HCT116 (cell line): ENCODE measurements around the gene MGA. TPM values are rescaled to one million over a fixed set of nuclear protein-coding genes. Genes with fewer than 3 reads are reported as not detected.

ENCODE experiments used
- ATAC-seq: fragments of 200-7000 bp; cut with Tn5 transposase; 2 replicates; pipeline ENCODE4 v1.9.1; 2020; ENCODE audit warnings: mild to moderate bottlenecking, moderate library complexity
- BruUV-seq: library from RNA; stranded (reverse); fragments of 400-500 nt; replicated peaks from 2 replicates; lab custom pipeline; 2021; lab: Mats Ljungman, UMichigan
- CTCF ChIA-PET: fragments of 300-600 bp; sonication (Branson Sonifier 250); formaldehyde crosslinking; loops from one replicate; lab custom pipeline; 2021; ENCODE audit warnings: antibody characterized with exemption; lab: Charles Lee
- POLR2A ChIA-PET: fragments of 300-600, 350-600 bp; sonication (Branson Sonifier 250); formaldehyde crosslinking; loops from one replicate; lab custom pipeline; 2021; ENCODE audit warnings: antibody characterized with exemption; lab: Charles Lee
- RAD21 ChIA-PET, 2 experiments: fragments of 300-600 bp; sonication (Branson Sonifier 250); formaldehyde crosslinking; loops; one replicate each; lab custom pipeline; 2023; ENCODE audit warnings: low total read pairs in 2 of 2; ENCODE audit not compliant: uncharacterized antibody in 2 of 2, unreplicated experiment in 2 of 2, low non-redundant PET in 1 of 2; lab: Charles Lee
- DNase-seq: peaks from one replicate; pipeline ENCODE4 v3.0.0-alpha.2; 2010; ENCODE audit warnings: low read depth, low spot score
- H2AFZ ChIP-seq: fragments of 200-600 bp; shearing (Covaris generic), sonication (generic); 2 replicates; pipeline ENCODE4 v1.6.1; 2017; ENCODE audit warnings: low read depth, mixed run types, mixed read lengths, antibody characterized with exemption, low read length; ENCODE audit not compliant: poor library complexity, severe bottlenecking
- H3K27ac ChIP-seq: 2 replicates; pipeline ENCODE4 v1.5.1; 2012; ENCODE audit warnings: low read depth, low read length
- H3K27me3 ChIP-seq: fragments of 200-600 bp; sonication (generic); 2 replicates; pipeline ENCODE4 v1.6.1; 2016; ENCODE audit warnings: mixed run types, low read length, mixed read lengths; ENCODE audit not compliant: insufficient read depth
- H3K36me3 ChIP-seq, 2 experiments: fragments of 200-500 bp in 1 of 2; fragments of 200-600 bp in 1 of 2; sonication (Bioruptor generic) in 1 of 2; sonication (generic) in 1 of 2; 2 replicates each; pipeline versions ENCODE4 v1.5.1 to v1.6.1; 2014 to 2016; ENCODE audit warnings: low read length in 2 of 2, inconsistent platforms in 1 of 2, mixed read lengths in 1 of 2, mixed run types in 1 of 2; ENCODE audit not compliant: insufficient read depth in 2 of 2, control insufficient read depth in 1 of 2
- H3K4me1 ChIP-seq, 2 experiments: fragments of 200-600 bp in 1 of 2; sonication (generic) in 1 of 2; 2 replicates each; pipeline versions ENCODE4 v1.5.1 to v1.6.1; 2012 to 2017; ENCODE audit warnings: low read length in 2 of 2, inconsistent platforms in 1 of 2, mild to moderate bottlenecking in 1 of 2, mixed read lengths in 1 of 2, mixed run types in 1 of 2, moderate library complexity in 1 of 2; ENCODE audit not compliant: insufficient read depth in 2 of 2, control insufficient read depth in 1 of 2
- H3K4me2 ChIP-seq: fragments of 200-600 bp; sonication (generic); 2 replicates; pipeline ENCODE4 v1.6.1; 2017; ENCODE audit warnings: mixed run types, low read length, mixed read lengths
- H3K4me3 ChIP-seq, 2 experiments: fragments of 200-600 bp in 1 of 2; sonication (generic) in 1 of 2; replicated peaks in 1 of 2; 2 replicates each; pipeline ENCODE4 v1.5.1; 2011 to 2016; ENCODE audit warnings: low read length in 2 of 2, control low read depth in 1 of 2, low read depth in 1 of 2, mild to moderate bottlenecking in 1 of 2, mixed read lengths in 1 of 2, mixed run types in 1 of 2
- H3K79me2 ChIP-seq: fragments of 200-600 bp; sonication (generic); 2 replicates; pipeline ENCODE4 v1.6.1; 2017; ENCODE audit warnings: mild to moderate bottlenecking, mixed run types, low read length, moderate library complexity, mixed read lengths; ENCODE audit not compliant: insufficient read depth
- H3K9ac ChIP-seq: fragments of 200-600 bp; sonication (generic); 2 replicates; pipeline ENCODE4 v1.6.1; 2016; ENCODE audit warnings: low read length, mixed read lengths
- H3K9me2 ChIP-seq: fragments of 200-600 bp; sonication (generic), shearing (Covaris generic); 2 replicates; pipeline ENCODE4 v1.6.1; 2017; ENCODE audit warnings: mixed run types, mild to moderate bottlenecking, moderate library complexity; ENCODE audit not compliant: insufficient read depth
- H3K9me3 ChIP-seq, 2 experiments: fragments of 200-500 bp in 1 of 2; fragments of 200-600 bp in 1 of 2; sonication (Bioruptor generic) in 1 of 2; sonication (generic) in 1 of 2; 2 replicates each; pipeline ENCODE4 v1.6.1; 2014 to 2017; ENCODE audit warnings: low read length in 2 of 2, mixed read lengths in 2 of 2, inconsistent platforms in 1 of 2, low read depth in 1 of 2, mild to moderate bottlenecking in 1 of 2, mixed run types in 1 of 2, moderate library complexity in 1 of 2; ENCODE audit not compliant: control insufficient read depth in 1 of 2, insufficient read depth in 1 of 2
- H4K20me1 ChIP-seq: fragments of 200-600 bp; sonication (generic), shearing (Covaris generic); 2 replicates; pipeline ENCODE4 v1.6.1; 2017; ENCODE audit warnings: mixed run types, mild to moderate bottlenecking, moderate library complexity; ENCODE audit not compliant: insufficient read depth
- ATF3 ChIP-seq: IDR thresholded peaks from 2 replicates; pipeline ENCODE4 v1.6.1; 2012
- CEBPB ChIP-seq: IDR thresholded peaks from 2 replicates; pipeline ENCODE4 v1.6.1; 2012; ENCODE audit warnings: low read depth
- EGR1 ChIP-seq: IDR thresholded peaks from 2 replicates; pipeline ENCODE4 v1.6.1; 2012; ENCODE audit warnings: low read depth
- ELF1 ChIP-seq: IDR thresholded peaks from 2 replicates; pipeline ENCODE4 v1.6.1; 2012; ENCODE audit warnings: low read depth, borderline replicate concordance
- EZH2 ChIP-seq: fragments of 200-600 bp; sonication (generic); IDR thresholded peaks from 2 replicates; pipeline ENCODE4 v1.6.1; 2017; ENCODE audit warnings: antibody characterized with exemption, mixed run types
- FOSL1 ChIP-seq: IDR thresholded peaks from 2 replicates; pipeline ENCODE4 v1.6.1; 2012; ENCODE audit warnings: low read depth
- JUND ChIP-seq: IDR thresholded peaks from 2 replicates; pipeline ENCODE4 v1.6.1; 2012
- POLR2AphosphoS5 ChIP-seq: IDR thresholded peaks from 2 replicates; pipeline ENCODE4 v1.6.1; 2011; ENCODE audit warnings: mild to moderate bottlenecking, low read depth, low read length, moderate library complexity
- RAD21 ChIP-seq: IDR thresholded peaks from 2 replicates; pipeline ENCODE4 v1.6.1; 2012; ENCODE audit warnings: low read depth, mild to moderate bottlenecking
- SIN3A ChIP-seq: IDR thresholded peaks from 2 replicates; pipeline ENCODE4 v1.6.1; 2012; ENCODE audit warnings: low read depth
- SP1 ChIP-seq: IDR thresholded peaks from 2 replicates; pipeline ENCODE4 v1.6.1; 2012; ENCODE audit warnings: low read depth
- SRF ChIP-seq: IDR thresholded peaks from 2 replicates; pipeline ENCODE4 v1.6.1; 2012; ENCODE audit warnings: low read depth
- YY1 ChIP-seq: IDR thresholded peaks from 2 replicates; pipeline ENCODE4 v1.6.1; 2011; ENCODE audit warnings: low read length, low read depth, moderate library complexity, mild to moderate bottlenecking; ENCODE audit not compliant: insufficient replicate concordance; ENCODE audit errors: extremely low read depth
- ZBTB33 ChIP-seq: IDR thresholded peaks from 2 replicates; pipeline ENCODE4 v1.6.1; 2011; ENCODE audit warnings: mild to moderate bottlenecking, low read length, moderate library complexity; ENCODE audit not compliant: insufficient replicate concordance; ENCODE audit errors: extremely low read depth
- intact Hi-C: fragments of 100-400 bp; cut with micrococcal nuclease; formaldehyde crosslinking; loops from 2 replicates; pipeline ENCODE4 v1.10.0; 2022
- total RNA-seq: library from RNA; stranded (reverse); gene quantifications from one replicate; pipeline ENCODE4 v1.2.1, GENCODE V29; 2021; ENCODE audit not compliant: unreplicated experiment
- TF ChIP-seq, protein P1 (sequence below), 3 experiments: fragments of 200-600 bp in 1 of 3; sonication (generic) in 1 of 3; IDR thresholded peaks in 2 of 3; conservative IDR thresholded peaks in 1 of 3; 2 replicates each; pipeline ENCODE4 v1.5.1; 2012 to 2017; ENCODE audit warnings: low read depth in 2 of 3, low read length in 2 of 3, antibody characterized with exemption in 1 of 3, borderline replicate concordance in 1 of 3, control low read depth in 1 of 3, mild to moderate bottlenecking in 1 of 3, mixed read lengths in 1 of 3, mixed run types in 1 of 3, moderate library complexity in 1 of 3; ENCODE audit not compliant: insufficient read depth in 1 of 3
- TF ChIP-seq, protein P2 (sequence below): IDR thresholded peaks from 2 replicates; pipeline ENCODE4 v1.6.1; 2012; ENCODE audit warnings: low read depth
- TF ChIP-seq, protein P3 (sequence below): IDR thresholded peaks from 2 replicates; pipeline ENCODE4 v1.6.1; 2012

Gene MGA
- total RNA-seq, 1 experiment from 2014 or later, result 28.9 TPM

- Histone ChIP-seq H3K4me2 (peak overlapping the region; percentile 75; the same call in 1 of the 2 replicates), H4K20me1 (no peaks in the 10 kb centered on the region), H3K9me3 (no peaks in the 10 kb centered on the region), H2AFZ (no peak overlapping the region), H3K4me1 (peaks cover 20 to 45% of the 10 kb centered on the region in 2 experiments), H3K4me3 (no peak overlapping the region), H3K9me2 (no peaks in the 10 kb centered on the region), H3K27me3 (no peaks in the 10 kb centered on the region), H3K9ac (no peak overlapping the region), H3K27ac (no peak overlapping the region), H3K36me3 (no peaks in the 10 kb centered on the region), H3K79me2 (no peaks in the 10 kb centered on the region; the same call in 1 of the 2 replicates)
- TF ChIP-seq, protein P1, sequence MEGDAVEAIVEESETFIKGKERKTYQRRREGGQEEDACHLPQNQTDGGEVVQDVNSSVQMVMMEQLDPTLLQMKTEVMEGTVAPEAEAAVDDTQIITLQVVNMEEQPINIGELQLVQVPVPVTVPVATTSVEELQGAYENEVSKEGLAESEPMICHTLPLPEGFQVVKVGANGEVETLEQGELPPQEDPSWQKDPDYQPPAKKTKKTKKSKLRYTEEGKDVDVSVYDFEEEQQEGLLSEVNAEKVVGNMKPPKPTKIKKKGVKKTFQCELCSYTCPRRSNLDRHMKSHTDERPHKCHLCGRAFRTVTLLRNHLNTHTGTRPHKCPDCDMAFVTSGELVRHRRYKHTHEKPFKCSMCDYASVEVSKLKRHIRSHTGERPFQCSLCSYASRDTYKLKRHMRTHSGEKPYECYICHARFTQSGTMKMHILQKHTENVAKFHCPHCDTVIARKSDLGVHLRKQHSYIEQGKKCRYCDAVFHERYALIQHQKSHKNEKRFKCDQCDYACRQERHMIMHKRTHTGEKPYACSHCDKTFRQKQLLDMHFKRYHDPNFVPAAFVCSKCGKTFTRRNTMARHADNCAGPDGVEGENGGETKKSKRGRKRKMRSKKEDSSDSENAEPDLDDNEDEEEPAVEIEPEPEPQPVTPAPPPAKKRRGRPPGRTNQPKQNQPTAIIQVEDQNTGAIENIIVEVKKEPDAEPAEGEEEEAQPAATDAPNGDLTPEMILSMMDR (IDR thresholded peaks at IDR 0.05 in 2 of 3, conservative IDR thresholded peaks at IDR 0.05 in 1 of 3; ENCODE audit: borderline replicate concordance in 1 of 3, insufficient read depth in 1 of 3, low read depth in 2 of 3, low read length in 2 of 3), result no peak
- TF ChIP-seq SRF (no peak), EZH2 (no peak), JUND (no peak), ELF1 (no peak), CEBPB (no peak), SP1 (no peak), FOSL1 (no peak), ZBTB33 (no peak), POLR2AphosphoS5 (no peak), YY1 (no peak), SIN3A (no peak), RAD21 (no peak), ATF3 (no peak), EGR1 (no peak)
- TF ChIP-seq, protein P2, sequence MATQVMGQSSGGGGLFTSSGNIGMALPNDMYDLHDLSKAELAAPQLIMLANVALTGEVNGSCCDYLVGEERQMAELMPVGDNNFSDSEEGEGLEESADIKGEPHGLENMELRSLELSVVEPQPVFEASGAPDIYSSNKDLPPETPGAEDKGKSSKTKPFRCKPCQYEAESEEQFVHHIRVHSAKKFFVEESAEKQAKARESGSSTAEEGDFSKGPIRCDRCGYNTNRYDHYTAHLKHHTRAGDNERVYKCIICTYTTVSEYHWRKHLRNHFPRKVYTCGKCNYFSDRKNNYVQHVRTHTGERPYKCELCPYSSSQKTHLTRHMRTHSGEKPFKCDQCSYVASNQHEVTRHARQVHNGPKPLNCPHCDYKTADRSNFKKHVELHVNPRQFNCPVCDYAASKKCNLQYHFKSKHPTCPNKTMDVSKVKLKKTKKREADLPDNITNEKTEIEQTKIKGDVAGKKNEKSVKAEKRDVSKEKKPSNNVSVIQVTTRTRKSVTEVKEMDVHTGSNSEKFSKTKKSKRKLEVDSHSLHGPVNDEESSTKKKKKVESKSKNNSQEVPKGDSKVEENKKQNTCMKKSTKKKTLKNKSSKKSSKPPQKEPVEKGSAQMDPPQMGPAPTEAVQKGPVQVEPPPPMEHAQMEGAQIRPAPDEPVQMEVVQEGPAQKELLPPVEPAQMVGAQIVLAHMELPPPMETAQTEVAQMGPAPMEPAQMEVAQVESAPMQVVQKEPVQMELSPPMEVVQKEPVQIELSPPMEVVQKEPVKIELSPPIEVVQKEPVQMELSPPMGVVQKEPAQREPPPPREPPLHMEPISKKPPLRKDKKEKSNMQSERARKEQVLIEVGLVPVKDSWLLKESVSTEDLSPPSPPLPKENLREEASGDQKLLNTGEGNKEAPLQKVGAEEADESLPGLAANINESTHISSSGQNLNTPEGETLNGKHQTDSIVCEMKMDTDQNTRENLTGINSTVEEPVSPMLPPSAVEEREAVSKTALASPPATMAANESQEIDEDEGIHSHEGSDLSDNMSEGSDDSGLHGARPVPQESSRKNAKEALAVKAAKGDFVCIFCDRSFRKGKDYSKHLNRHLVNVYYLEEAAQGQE, result no peak
- TF ChIP-seq, protein P3, sequence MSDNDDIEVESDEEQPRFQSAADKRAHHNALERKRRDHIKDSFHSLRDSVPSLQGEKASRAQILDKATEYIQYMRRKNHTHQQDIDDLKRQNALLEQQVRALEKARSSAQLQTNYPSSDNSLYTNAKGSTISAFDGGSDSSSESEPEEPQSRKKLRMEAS, result no peak
- intact Hi-C loops, result no loop called here
- ChIA-PET POLR2A (no interaction called here), RAD21 (no interaction called here), CTCF (interaction anchor here (4.1 kb wide), 1 partner anchor 18 kb away, joined by 22 read pairs; the partner anchor contains the start of gene MAPKBP1)
- DNase-seq (no peak), ATAC-seq (no peak)
- BruUV-seq, result no TSS peak
Measured at GRCh38 chr15:41792000-41792637, 131.9 kb downstream of the MGA start.
